UCSD-AML1 (cell line): ENCODE measurements around the gene TNIK.
"Not testable (repeated sequence)": the region's sequence is repeated elsewhere in the genome, so short reads cannot be mapped to it uniquely, and the experiment has no call there.

Experiments
- DNase-seq: peaks from one replicate; lab custom pipeline; 2025; ENCODE audit not compliant: unreplicated experiment; lab: John Stamatoyannopoulos, UW

Gene TNIK

GRCh38 chr3:171469376-171469775, 9.2 kb upstream of the TNIK start:
- DNase-seq = no peak

GRCh38 chr3:171468296-171468906, 8.2 kb upstream of the TNIK start:
- DNase-seq = no peak

GRCh38 chr3:171465763-171466162, 5.6 kb upstream of the TNIK start:
- no peak for DNase-seq

- DNase-seq = no peak
Measured at GRCh38 chr3:171464462-171464861, 4.3 kb upstream of the TNIK start.

- DNase-seq = no peak
Measured at GRCh38 chr3:171462224-171462623, 2.0 kb upstream of the TNIK start.

GRCh38 chr3:171461525-171461917, 1.3 kb upstream of the TNIK start:
- DNase-seq = no peak

- peak; percentile 69 for DNase-seq
Measured at GRCh38 chr3:171460725-171461524, 720 bp upstream of the TNIK start.

GRCh38 chr3:171459137-171459941, 866 bp downstream of the TNIK start:
- DNase-seq = peak; percentile 32

- no peak for DNase-seq
Measured at GRCh38 chr3:171458864-171459136, 1.4 kb downstream of the TNIK start.

- DNase-seq = no peak
Measured at GRCh38 chr3:171458071-171458863, 1.9 kb downstream of the TNIK start.

GRCh38 chr3:171457607-171458061, 2.6 kb downstream of the TNIK start:
- no peak for DNase-seq

- no peak for DNase-seq
Measured at GRCh38 chr3:171456765-171457606, 3.2 kb downstream of the TNIK start.

GRCh38 chr3:171455603-171456550, 4.3 kb downstream of the TNIK start:
- no peak for DNase-seq

GRCh38 chr3:171454041-171454440, 6.2 kb downstream of the TNIK start:
- DNase-seq = no peak

- DNase-seq = no peak
Measured at GRCh38 chr3:171453180-171453886, 6.9 kb downstream of the TNIK start.

GRCh38 chr3:171452328-171452727, 7.9 kb downstream of the TNIK start:
- no peak for DNase-seq

- no peak for DNase-seq
Measured at GRCh38 chr3:171451915-171452314, 8.3 kb downstream of the TNIK start.

GRCh38 chr3:171447579-171447891, 12.7 kb downstream of the TNIK start:
- not testable (repeated sequence) for DNase-seq
